ENCODE measurements around the gene HECTD4. TPM values are rescaled to one million over a fixed set of nuclear protein-coding genes. Genes with fewer than 3 reads are reported as not detected.
A peak's percentile ranks its signal among the peaks of the same experiment; 100 is the strongest.

The HECTD4 gene
- total RNA-seq, 1 donor from 2014 or later = 49.4 TPM

- Mint-ChIP-seq H3K4me3 (peak overlapping the region; percentile 95), H3K27me3 (ENCODE audit: low read depth) (no peaks in the 10 kb centered on the region), H3K27ac (ENCODE audit: unreplicated experiment) (peak overlapping the region; percentile 92), H3K9me3 (peaks cover 2% of the 10 kb centered on the region), H3K36me3 (ENCODE audit: low read depth) (peaks cover 2% of the 10 kb centered on the region), H3K4me1 (peaks cover 25% of the 10 kb centered on the region)
- TF ChIP-seq, protein P1, sequence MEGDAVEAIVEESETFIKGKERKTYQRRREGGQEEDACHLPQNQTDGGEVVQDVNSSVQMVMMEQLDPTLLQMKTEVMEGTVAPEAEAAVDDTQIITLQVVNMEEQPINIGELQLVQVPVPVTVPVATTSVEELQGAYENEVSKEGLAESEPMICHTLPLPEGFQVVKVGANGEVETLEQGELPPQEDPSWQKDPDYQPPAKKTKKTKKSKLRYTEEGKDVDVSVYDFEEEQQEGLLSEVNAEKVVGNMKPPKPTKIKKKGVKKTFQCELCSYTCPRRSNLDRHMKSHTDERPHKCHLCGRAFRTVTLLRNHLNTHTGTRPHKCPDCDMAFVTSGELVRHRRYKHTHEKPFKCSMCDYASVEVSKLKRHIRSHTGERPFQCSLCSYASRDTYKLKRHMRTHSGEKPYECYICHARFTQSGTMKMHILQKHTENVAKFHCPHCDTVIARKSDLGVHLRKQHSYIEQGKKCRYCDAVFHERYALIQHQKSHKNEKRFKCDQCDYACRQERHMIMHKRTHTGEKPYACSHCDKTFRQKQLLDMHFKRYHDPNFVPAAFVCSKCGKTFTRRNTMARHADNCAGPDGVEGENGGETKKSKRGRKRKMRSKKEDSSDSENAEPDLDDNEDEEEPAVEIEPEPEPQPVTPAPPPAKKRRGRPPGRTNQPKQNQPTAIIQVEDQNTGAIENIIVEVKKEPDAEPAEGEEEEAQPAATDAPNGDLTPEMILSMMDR (conservative IDR thresholded peaks at IDR 0.05) = no peak
- DNase-seq (ENCODE audit: low read depth, low spot score) = peak; percentile 15
Measured at GRCh38 chr12:112381406-112381882, 787 bp downstream of the HECTD4 start.

DNA sequence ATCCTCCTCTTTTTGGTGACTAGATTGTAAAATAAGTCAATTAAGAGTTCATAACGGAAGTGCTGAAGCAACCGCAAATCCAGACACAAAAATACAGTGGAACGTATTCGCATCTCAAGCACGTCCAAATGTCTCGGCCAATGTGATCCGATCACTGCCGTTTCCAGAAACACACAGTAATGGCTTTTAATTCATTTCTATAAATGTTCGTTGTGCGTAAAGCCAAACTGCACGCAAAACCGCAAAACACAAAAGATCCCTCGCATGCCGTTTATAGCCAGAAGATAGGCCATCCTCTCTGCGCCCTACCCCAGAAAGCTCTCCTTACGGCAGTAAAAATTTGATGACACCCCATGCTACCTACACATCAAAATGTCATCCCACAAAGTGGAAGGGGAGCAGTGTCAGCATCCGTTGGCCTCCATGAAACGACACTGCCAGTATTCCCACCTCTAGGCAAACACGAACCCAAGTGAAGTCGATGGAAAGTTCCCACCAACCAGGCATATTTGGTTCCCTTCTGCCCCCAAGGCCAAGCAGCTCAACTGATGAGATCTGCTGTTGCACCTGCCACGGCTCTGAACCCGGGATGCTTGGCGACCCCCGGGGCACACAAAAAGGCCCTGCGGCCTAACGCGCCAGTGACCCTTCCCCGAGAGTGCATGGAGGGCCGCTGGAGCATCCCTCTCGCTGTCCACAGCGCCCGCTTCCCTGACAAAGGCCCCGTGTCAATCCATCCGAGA, 1.4 kb downstream of the HECTD4 start:
- Mint-ChIP-seq H3K4me3 (peak overlapping the region; percentile 95), H3K27ac (ENCODE audit: unreplicated experiment) (peak overlapping the region; percentile 92), H3K27me3 (ENCODE audit: low read depth) (no peaks in the 10 kb centered on the region), H3K9me3 (peaks cover 3% of the 10 kb centered on the region), H3K4me1 (peaks cover 25% of the 10 kb centered on the region), H3K36me3 (ENCODE audit: low read depth) (peaks cover 3% of the 10 kb centered on the region)
- TF ChIP-seq, protein P1 (conservative IDR thresholded peaks at IDR 0.05) = no peak
- peak; percentile 12 for DNase-seq (ENCODE audit: low read depth, low spot score)

GRCh38 chr12:112375105-112375504, 7.1 kb downstream of the HECTD4 start:
- peaks cover 3% of the 10 kb centered on the region for H3K36me3 Mint-ChIP-seq (ENCODE audit: low read depth)
- TF ChIP-seq, protein P1 (conservative IDR thresholded peaks at IDR 0.05) = no peak
- DNase-seq (ENCODE audit: low read depth, low spot score) = no peak
- peaks cover 3% of the 10 kb centered on the region for H3K9me3 Mint-ChIP-seq
- H3K27ac Mint-ChIP-seq (ENCODE audit: unreplicated experiment) = no peak overlapping the region
- peaks cover 9% of the 10 kb centered on the region for H3K4me1 Mint-ChIP-seq
- no peak overlapping the region for H3K4me3 Mint-ChIP-seq
- H3K27me3 Mint-ChIP-seq (ENCODE audit: low read depth) = no peaks in the 10 kb centered on the region

- Mint-ChIP-seq H3K36me3 (ENCODE audit: low read depth) (peaks cover 3% of the 10 kb centered on the region), H3K27ac (ENCODE audit: unreplicated experiment) (no peak overlapping the region), H3K4me3 (no peak overlapping the region), H3K4me1 (peaks cover 3% of the 10 kb centered on the region), H3K27me3 (ENCODE audit: low read depth) (no peaks in the 10 kb centered on the region), H3K9me3 (peaks cover 3% of the 10 kb centered on the region)
- no peak for DNase-seq (ENCODE audit: low read depth, low spot score)
- TF ChIP-seq, protein P1 (conservative IDR thresholded peaks at IDR 0.05) = no peak
Measured at GRCh38 chr12:112374166-112374740, 8.0 kb downstream of the HECTD4 start.

GRCh38 chr12:112370868-112371510, 11.2 kb downstream of the HECTD4 start:
- Mint-ChIP-seq H3K4me3 (no peak overlapping the region), H3K36me3 (ENCODE audit: low read depth) (no peaks in the 10 kb centered on the region), H3K4me1 (peaks cover 3% of the 10 kb centered on the region), H3K9me3 (no peaks in the 10 kb centered on the region), H3K27me3 (ENCODE audit: low read depth) (no peaks in the 10 kb centered on the region), H3K27ac (ENCODE audit: unreplicated experiment) (no peak overlapping the region)
- TF ChIP-seq, protein P1 (conservative IDR thresholded peaks at IDR 0.05) = no peak
- no peak for DNase-seq (ENCODE audit: low read depth, low spot score)

Data from neural crest cell (in vitro differentiated cells).